Right ventricle myocardium inferior (tissue), 1 donor: ENCODE measurements around the gene PGS1. TPM values are rescaled to one million over a fixed set of nuclear protein-coding genes. Genes with fewer than 3 reads are reported as not detected.
"Not testable (repeated sequence)": the region's sequence is repeated elsewhere in the genome, so short reads cannot be mapped to it uniquely, and the experiment has no call there.

ENCODE experiments used
- ATAC-seq: fragments of 200-7000 bp; cut with Tn5 transposase; one replicate; pipeline ENCODE4 v1.9.1; 2020; ENCODE audit warnings: mild to moderate bottlenecking, moderate library complexity
- DNase-seq: peaks from one replicate; pipeline ENCODE4 v3.0.0; 2021; ENCODE audit errors: missing footprints
- intact Hi-C: fragments of 100-400 bp; cut with DNase I; formaldehyde crosslinking; loops from one replicate; pipeline ENCODE4 v1.11.0; 2022
- total RNA-seq: library from RNA; stranded (reverse); fragmentation: NEBNext Ultra II Directional; extraction: Animal tissue kit (Norgen Biotek cat#: 25700); gene quantifications from one replicate; pipeline ENCODE4 v1.2.1, GENCODE V29; 2021
- donor health status: DM: no; HTN: yes; CAD: no; lungs with severe emphysema.

PGS1 gene
- total RNA-seq, 1 donor from 2014 or later, result 16.7 TPM

DNA sequence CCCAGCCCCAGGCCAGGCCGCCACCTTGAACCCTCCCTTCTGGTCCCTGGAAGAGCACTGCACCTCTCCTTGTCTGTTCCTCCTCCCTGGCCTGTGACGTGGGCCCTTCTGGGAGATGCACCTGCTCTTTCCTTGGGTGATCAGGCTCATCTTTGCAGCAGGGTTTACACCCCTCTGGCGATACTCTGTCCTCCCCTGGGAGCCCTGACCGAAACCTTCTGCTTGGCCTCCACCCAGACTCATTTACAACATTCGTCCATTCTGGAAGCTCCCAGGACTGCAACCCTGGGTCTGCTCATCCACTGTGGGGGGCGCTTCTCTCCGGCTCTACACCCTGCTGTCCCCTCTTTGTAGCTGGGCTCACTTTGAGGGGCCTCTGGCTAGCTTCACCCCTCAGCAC is 73.3 kb downstream of the PGS1 start:
- no peak for DNase-seq
- intact Hi-C loops, result no loop called here
- no peak for ATAC-seq

DNA sequence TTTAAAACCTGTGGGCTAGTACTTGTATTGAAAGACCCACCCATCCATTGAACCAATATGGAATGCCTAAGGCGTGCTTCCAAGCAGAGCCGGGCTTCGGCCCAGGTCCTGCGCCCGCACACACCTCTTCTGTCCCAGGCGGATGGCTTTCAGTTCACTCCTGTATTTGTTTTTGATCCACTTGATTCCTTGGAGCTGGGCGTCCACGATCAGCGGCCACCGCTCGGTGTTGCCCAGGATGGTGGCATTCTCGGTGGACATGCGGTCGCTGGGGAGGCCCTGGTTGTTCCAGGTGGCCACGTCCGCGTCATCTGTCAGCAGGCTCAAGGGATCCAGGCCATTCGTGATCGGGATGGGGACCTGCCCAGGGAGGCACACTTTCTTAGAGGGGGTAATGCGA is 75.9 kb downstream of the PGS1 start:
- intact Hi-C loops, result no loop called here
- DNase-seq, result no peak
- ATAC-seq, result no peak

DNA sequence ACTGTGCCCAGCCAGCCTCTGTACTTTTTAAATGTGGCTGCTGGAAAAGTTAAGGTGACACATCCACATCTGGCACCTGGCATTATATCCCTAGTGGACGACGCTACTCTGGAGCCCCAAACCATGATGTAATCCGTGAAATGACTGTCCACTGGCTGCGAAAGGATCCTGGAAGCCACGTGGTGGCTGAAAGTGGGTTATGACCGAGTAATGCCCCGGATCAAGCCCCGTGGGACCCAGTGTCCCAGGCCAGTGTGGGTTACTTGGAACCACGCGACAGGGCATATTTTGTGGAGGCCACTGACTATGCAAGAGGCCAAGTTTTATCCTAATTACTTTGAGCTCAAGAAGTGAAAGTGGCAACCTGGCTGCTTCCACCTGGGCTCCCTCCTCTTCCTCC is 79.6 kb downstream of the PGS1 start:
- intact Hi-C loops, result no loop called here
- DNase-seq (no peak), ATAC-seq (no peak)

DNA sequence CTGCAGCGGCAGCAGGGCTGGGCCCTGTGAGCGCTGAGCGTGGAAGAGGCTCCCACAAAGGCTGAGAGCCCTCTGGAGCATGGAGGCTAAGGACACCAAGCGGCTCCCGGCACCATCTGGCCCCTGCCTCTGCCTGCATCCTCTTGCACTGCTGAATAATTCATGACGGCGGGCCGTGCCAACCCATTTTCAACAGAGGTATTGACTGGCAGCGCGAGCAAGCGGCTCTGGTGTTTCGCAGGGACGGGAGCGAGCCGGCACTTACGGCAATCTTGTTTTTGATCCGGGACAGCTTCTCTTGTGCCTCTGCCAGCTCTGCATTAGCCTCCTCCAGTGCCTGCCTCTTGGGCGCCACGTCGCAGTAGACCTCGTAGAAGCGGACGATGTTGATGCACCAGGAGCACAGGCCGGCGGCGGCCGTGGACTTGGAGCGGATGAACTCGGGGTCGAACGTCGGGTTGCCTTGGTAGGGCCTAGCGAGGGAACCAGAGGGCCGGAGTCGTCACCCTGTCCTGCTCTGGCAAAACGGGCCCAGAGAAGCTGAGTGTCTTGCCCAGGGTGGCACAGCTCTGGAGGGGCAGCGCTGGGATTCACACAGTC is 80.4 kb downstream of the PGS1 start:
- DNase-seq (no peak), ATAC-seq (no peak)
- intact Hi-C loops, result no loop called here

DNA sequence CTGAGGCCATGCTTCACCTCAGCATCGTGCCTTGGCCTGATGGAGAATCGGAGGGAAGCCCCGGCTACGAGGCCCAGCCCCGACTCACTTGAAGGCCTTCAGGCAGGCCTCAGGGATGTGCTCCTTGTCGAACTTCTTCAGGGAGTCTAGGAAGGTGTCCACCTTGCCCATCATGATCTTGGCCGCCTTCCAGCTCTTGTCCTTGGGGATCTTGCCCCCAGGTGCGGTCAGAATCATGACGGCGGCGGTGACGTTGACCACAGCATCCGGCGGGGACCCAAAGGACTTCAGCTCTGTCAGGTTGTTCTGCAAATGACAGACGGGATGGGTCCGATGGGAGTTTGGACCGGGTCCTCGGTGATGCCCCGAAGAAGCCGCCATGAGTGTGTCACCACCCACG is 81.2 kb downstream of the PGS1 start:
- intact Hi-C loops, result no loop called here
- no peak for DNase-seq
- ATAC-seq, result no peak

DNA sequence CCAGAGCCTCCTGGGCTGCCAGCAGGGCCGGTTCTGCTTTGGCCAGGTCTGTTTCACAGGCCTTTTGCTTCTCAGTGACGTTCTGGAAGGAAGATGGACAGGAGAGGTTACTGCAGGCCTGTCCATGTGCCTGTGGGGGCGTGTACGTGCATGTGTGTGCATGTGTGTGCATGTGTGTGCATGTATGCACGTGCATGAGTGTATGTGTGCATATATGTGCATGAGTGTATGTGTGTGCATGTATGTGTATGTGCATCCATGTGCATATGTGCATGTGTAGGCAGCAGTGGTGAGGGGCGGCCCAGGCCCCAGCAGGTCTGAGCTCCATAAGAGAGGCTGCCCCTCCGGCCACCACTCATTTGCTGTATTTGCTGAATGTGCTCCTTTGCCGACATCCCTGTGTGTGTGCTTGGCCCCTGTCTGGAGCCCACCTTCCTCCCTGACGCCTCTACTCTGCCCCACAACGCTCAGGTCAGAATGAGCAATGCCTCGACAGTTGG is 81.8 kb downstream of the PGS1 start:
- DNase-seq (no peak), ATAC-seq (no peak)
- intact Hi-C loops, result no loop called here

DNA sequence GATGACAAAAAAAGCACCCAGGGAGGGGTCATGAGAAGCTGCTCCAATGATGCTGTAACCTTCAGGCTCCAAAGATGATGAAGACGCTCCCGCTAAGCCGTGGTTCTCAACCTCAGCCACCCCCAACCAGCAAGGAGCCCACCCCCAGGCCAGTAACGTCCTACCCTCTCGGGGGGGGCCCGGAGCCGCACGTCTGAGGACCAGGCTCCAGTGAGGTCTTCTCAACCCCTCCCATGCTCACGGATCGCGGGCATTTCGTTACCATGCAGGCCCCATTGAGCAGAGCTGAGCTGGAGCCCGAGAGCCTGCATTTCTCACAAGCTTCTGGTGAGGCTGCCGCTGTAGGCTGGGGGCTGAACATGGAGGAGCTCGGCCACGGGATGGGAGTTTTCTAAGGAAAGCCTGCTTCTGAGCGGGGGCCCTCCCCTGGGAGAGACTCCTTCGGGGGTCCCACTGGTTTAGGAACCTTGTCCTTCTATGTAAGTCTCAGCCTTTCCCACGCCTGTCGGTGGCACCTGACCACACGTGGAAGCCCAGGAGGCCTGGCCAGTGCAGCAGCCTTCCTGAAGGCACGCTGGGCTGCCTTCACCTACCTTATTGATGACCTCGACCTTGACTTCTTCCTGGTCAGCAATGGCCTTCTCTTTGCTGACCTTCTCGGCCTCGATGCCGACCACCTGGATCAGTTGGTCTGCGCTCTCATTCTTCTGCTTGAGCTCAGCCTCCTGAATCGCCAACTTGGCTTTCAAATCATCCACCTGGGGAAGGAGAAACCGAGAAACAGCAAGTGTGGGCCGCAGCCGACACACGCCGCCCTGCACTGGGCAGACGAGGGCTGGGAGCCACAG is 82.7 kb downstream of the PGS1 start:
- DNase-seq (no peak), ATAC-seq (no peak)
- intact Hi-C loops, result no loop called here

DNA sequence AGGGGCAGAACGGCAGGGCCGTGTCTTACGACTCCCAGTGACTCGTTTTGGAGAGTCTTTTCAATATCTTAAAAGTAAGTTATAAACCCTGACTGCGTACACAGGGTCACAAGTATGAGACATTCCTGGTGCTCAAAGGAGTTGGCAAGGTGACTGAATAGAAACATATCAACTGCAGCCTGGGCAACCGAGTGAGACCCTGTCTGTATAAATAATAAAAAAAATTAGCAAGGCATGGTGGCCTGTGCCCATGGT is 83.3 kb downstream of the PGS1 start:
- DNase-seq (no peak), ATAC-seq (no peak)
- intact Hi-C loops, result no loop called here

DNA sequence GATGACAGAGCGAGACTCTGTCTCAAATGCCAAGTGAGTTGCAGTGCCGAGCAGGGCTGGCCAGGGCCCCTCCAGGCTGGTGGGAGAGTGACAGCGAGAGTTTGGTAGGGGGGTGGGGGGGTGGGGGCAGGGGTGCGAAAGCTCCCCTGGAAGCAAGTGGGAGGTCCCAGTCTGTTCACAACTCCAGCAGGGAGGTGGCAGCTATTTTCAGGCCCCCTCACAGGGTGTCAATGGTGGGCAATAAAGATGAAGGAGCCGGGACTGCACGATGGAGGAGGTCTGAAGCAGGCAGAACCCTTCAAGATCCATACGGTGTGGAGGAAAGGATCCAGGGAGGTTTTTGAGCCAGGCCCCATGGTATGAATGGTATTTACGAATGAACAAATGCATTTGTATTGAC is 83.7 kb downstream of the PGS1 start:
- intact Hi-C loops, result no loop called here
- no peak for DNase-seq

DNA sequence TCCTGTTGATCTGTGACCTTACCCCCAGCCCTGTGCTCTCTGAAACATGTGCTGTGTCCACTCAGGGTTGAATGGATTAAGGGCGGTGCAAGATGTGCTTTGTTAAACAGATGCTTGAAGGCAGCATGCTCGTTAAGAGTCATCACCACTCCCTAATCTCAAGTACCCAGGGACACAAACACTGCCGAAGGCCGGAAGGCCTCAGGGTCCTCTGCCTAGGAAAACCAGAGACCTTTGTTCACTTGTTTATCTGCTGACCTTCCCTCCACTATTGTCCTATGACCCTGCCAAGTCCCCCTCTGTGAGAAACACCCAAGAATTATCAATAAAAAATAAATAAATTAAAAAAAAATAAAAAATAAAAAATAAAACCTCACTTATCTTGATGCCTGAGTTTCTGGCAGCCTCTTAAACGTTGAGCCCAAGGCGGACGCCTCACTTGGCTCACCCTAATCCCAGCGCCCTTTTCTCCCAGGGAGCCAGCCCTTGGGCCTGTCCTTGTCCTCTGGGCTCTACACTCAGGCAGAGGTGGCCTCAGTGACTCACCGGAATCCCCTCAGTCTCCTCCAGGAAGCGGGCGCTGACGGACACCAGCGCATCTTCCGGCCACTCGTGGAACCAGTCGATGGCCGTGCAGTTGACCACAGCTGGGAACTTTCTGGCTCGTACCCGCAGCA is 87.8 kb downstream of the PGS1 start:
- DNase-seq, result not testable (repeated sequence)

More for the DNA sequence above, 83.7 kb downstream of the PGS1 start:
- ATAC-seq, result no peak

DNA sequence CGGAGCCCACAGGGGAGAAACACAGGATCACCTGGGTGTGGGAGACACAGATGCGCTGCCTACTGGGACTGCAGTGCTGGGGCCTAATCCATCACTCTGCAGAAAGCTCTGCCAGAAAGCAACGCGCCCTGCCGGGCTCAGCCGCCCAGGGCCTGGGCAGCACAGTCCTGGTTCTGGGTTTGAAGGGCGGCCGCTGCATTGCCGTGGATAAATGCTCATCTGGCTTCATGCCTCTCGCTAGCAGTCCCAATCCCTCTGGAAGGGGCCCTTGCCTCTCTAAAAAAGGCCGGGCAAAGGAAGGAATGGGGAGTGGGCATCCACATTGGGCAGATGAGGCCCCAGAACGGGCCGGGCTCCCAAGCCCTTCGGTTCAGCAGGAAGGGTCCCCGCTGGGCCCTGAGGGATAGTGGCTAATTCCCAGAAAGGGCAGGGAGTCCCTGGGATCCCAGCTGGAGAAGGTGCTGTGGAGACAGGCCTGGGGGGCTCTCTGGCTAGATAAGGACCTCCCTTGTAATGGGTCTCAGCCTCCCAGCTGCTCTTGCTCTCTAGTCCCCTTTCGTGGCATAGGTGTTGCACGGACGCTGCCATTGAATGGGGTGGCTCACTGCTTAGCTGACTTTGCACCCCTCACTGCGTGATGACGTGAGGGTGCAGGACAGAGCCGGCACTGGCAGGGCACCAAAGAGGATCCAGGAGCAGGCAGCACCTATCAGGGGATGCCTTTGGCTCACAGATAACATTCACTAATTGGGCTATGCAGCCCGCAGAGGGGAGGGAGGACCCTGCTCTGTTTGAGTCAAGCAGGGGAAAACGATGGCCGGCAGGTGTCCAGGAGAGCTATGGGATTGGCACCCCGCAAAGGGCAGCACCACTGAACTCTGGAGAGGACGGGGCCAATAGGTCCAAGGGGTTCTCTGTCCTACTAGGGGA is 88.6 kb downstream of the PGS1 start:
- intact Hi-C loops, result no loop called here
- DNase-seq (no peak), ATAC-seq (no peak)

More for the DNA sequence above, 87.8 kb downstream of the PGS1 start:
- intact Hi-C loops, ATAC-seq: not testable (repeated sequence)

DNA sequence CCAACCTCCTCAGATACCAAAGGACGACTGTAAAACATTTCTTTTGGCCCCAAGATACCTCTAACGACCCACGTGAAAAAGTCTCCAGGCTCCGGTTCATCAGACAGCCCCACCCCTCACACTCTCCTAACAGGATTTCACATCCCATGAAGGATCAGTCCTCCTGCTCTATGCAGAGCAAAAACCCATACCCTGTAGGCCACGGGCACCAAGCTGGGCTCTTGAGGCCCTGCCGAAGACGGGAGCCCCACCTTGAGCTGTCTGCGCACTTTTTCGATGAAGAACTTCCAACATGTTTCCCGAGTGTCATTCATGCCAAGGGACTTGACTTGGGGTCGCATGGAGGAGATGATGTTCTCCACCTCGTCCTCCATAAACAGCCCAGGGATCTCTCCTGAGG is 89.9 kb downstream of the PGS1 start:
- no peak for ATAC-seq
- intact Hi-C loops, result no loop called here
- DNase-seq, result no peak

DNA sequence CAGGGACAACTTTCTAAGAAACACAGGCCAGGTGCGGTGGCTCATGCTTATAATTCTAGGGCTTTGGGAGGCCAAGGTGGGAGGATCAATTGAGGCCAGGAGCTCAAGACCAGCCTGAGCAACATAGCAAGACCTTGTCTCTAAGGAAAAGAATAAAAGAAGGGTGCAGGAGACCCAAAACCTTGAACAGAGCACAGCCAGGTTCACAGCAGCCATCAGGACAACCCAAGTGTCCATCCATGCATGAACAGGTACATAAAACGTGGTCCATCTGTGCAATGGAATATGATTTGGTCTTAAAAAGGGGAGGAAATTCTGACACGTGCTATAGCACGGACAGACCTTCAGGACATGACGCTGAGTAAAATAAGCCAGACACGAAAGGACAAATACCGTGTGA is 91.0 kb downstream of the PGS1 start:
- no peak for DNase-seq
- intact Hi-C loops, result no loop called here
- no peak for ATAC-seq

DNA sequence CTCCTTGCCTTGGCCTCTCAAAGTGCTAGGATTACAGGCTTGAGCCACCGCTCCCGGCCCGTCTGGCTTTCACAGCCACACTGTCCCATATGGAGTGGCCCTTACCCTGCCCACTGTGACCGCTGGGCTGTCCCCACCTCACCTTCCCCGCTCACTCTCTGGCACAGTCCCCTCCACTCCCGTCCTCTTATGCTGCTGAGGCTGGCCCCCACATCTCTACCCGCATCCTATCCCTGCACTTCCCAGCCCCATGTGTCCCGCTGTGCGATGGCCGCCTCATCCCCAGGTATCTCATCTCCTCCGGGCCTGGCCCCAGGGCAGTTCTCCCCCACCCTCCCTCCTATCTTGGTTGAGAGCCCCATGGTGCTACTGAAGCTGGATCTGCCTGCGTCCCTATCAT is 93.2 kb downstream of the PGS1 start:
- ATAC-seq, result no peak
- no peak for DNase-seq

DNA sequence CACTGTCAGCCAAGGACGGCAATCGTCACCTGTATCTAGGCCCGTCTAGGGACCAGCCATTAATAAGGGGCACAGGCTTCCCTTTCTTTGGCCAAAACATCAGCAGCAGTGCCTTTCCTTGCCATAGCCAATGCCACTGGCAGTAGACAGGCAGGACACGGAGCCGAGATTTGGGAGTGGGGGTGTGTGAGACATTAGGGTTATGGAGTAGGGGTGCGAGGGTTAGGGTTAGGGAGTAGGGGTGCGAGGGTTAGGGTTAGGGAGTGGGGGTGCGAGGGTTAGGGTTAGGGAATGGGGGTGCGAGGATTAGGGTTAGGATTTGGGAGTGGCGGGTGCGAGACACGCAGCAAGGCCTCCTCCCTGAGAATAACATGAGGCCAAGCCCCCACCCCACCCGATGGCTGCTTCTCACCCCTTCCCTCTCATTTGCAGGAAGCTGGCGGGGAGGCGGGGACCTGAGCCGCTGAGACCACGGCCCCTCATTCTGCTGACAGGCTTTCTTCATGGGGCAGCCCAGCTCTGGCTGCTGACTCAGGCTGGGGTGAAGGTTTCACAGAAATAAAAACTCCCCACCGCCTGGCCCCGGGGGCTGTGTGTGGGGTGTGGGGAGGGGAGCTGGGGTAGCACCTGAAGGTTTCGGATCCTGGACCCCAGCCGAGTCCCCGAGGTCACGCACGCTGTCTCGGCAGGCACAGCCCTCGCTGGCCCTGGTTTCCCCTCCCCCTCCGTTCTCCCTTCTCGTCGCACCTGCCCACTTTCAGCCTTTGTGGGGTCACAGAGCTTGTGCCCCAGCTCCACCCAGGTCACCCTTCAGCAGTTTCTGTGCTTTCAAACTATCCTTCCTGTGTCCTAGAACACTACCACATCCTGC is 93.8 kb downstream of the PGS1 start:
- ATAC-seq (no peak), DNase-seq (no peak)
- intact Hi-C loops, result no loop called here

More for the DNA sequence above, 93.2 kb downstream of the PGS1 start:
- intact Hi-C loops, result no loop called here

DNA sequence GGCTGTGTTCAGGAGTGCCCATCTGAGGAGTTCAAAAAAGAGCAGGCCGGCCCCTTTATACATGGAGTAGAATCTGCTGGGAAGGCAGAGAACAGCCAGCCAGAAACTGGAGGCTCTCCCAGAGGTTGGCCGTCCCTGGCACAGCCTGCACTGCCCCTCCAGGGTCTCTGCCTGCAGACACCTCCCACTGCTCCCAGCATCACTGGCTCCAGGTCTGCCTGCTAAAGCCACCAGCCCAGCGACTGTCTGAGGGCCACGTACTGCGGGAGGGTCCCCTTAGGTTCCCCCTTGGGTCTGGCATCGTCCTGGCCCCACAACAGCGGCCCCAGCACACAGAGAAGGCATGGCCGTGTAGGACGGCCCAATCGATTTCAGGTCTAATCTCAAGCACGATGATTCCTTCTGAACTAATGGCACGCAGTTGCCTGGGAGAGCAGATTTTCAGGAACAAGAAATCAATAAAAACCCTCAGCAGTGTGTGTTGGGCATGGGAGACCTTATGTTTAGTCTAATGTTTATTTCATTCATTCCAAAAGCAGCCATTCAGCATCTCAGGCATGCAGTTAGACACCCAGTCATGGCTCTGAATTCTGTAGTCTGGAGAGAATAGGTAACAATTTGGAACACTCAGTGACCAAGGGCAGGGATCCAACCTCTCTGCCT is 95.6 kb downstream of the PGS1 start:
- intact Hi-C loops, result no loop called here
- no peak for DNase-seq
- no peak for ATAC-seq
